Body of pancreas (tissue), 4 donors: ENCODE measurements around the gene BMPER. TPM values are rescaled to one million over a fixed set of nuclear protein-coding genes. Genes with fewer than 3 reads are reported as not detected.

Experiments used
- ATAC-seq: fragments of 150-250 bp; one replicate; pipeline ENCODE4 v1.9.1; 2016
- DNase-seq, 4 donors: peaks; one replicate each; pipeline ENCODE4 v3.0.0-alpha.2; 2019
- H3K27ac ChIP-seq, 4 donors: fragments of 200-600 bp; sonication (generic); 1 replicate in 3 of 4; 2 replicates in 1 of 4; pipeline versions ENCODE4 v1.5.1 to v1.6.1; 2016 to 2019; ENCODE audit warnings: mild to moderate bottlenecking in 1 of 4, mixed read lengths in 1 of 4, moderate library complexity in 1 of 4
- H3K27me3 ChIP-seq, 2 donors: fragments of 200-600 bp; sonication (generic); one replicate each; pipeline ENCODE4 v1.6.0; 2016; ENCODE audit warnings: mild to moderate bottlenecking in 1 of 2
- H3K36me3 ChIP-seq, 2 donors: fragments of 200-600 bp; sonication (generic); replicated peaks in 1 of 2; 2 replicates each; pipeline ENCODE4 v1.5.1; 2016; ENCODE audit warnings: low read depth in 2 of 2; ENCODE audit not compliant: insufficient read depth in 1 of 2
- H3K4me1 ChIP-seq: fragments of 200-600 bp; sonication (generic); one replicate; pipeline ENCODE4 v1.6.0; 2016
- H3K4me3 ChIP-seq, 2 donors: fragments of 200-600 bp; sonication (generic); 1 replicate in 1 of 2; 2 replicates in 1 of 2; pipeline ENCODE4 v1.5.1; 2016 to 2019
- H3K9me3 ChIP-seq, 3 donors: fragments of 200-600 bp; sonication (generic); 1 replicate in 2 of 3; 2 replicates in 1 of 3; pipeline ENCODE4 v1.5.1; 2016
- POLR2A ChIP-seq, 3 donors: fragments of 450-650 bp; IDR thresholded peaks; one replicate each; pipeline ENCODE4 v1.6.1; 2016; ENCODE audit warnings: antibody characterized with exemption in 3 of 3, mild to moderate bottlenecking in 2 of 3
- WGBS, 2 donors: methylation state at CpG; one replicate each; pipeline ENCODE4 v1.1.5; 2017; 5-methylcytosine and 5-hydroxymethylcytosine counted together
- intact Hi-C: fragments of 100-400 bp; cut with DNase I; formaldehyde crosslinking; loops from one replicate; pipeline ENCODE4 v1.15.1; 2023
- total RNA-seq, 2 donors: library from RNA; depleted of rRNA; stranded (reverse); fragments of >200 nt; gene quantifications; one replicate each; pipeline ENCODE4 v1.1.0, GENCODE V29; 2016
- TF ChIP-seq, protein P1 (sequence below), 7 experiments: fragments of 450-650 bp in 4 of 7; fragments of 200-600 bp in 3 of 7; sonication (generic) in 3 of 7; IDR thresholded peaks; one replicate each; pipeline ENCODE4 v1.5.1; 2016 to 2019; ENCODE audit warnings: antibody characterized with exemption in 7 of 7

BMPER gene
- total RNA-seq, 2 donors from 2014 or later: 0.33 to 0.78 TPM

DNA sequence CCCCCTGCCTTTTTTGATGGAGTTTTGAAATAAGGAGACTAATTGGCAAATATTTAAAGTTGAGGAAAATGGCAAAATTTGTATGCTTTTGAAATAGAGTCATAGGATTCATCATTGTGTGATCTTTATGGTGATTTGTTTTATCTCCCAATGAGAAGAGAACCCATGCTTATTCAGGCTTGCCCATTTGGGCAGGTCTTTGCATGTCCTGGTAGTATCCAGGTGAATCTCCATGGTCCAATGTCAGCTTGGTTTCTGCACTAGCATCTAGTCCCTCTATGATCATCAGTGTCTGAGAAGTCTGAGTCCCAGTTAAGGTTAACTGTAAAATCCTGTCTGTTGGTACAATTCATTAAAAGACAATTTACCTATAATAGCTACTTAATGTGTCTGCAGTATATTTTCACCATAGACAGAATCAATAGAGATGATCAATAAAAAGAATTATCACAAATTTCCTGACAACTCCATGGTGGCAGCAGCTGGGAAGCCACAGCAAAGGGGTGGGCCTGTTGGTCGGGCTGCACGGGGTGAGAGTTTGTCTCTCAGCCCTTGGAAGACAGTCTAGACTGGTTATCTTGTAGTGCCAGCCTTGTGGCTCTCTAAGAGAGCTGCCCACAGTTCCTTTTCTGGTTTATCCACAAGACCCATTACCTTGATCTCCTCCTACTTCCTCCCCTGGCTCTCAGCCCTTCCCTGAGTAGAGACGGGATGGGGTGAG, 22.2 kb upstream of the BMPER start:
- no peak for ATAC-seq
- Histone ChIP-seq H3K4me3 (no peak overlapping the region), H3K27ac (no peak overlapping the region), H3K36me3 (no peaks in the 10 kb centered on the region), H3K9me3 (no peaks in the 10 kb centered on the region), H3K4me1 (no peaks in the 10 kb centered on the region), H3K27me3 (no peaks in the 10 kb centered on the region)
- intact Hi-C loops: no loop called here
- DNase-seq: no peak
- WGBS, 2 donors: 7 to 16% methylated on average over 3 of the region's 3 CpGs
- TF ChIP-seq, protein P1, sequence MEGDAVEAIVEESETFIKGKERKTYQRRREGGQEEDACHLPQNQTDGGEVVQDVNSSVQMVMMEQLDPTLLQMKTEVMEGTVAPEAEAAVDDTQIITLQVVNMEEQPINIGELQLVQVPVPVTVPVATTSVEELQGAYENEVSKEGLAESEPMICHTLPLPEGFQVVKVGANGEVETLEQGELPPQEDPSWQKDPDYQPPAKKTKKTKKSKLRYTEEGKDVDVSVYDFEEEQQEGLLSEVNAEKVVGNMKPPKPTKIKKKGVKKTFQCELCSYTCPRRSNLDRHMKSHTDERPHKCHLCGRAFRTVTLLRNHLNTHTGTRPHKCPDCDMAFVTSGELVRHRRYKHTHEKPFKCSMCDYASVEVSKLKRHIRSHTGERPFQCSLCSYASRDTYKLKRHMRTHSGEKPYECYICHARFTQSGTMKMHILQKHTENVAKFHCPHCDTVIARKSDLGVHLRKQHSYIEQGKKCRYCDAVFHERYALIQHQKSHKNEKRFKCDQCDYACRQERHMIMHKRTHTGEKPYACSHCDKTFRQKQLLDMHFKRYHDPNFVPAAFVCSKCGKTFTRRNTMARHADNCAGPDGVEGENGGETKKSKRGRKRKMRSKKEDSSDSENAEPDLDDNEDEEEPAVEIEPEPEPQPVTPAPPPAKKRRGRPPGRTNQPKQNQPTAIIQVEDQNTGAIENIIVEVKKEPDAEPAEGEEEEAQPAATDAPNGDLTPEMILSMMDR (IDR thresholded peaks at IDR 0.05): no peak
- no peak for TF ChIP-seq POLR2A (IDR thresholded peaks at IDR 0.05)

DNA sequence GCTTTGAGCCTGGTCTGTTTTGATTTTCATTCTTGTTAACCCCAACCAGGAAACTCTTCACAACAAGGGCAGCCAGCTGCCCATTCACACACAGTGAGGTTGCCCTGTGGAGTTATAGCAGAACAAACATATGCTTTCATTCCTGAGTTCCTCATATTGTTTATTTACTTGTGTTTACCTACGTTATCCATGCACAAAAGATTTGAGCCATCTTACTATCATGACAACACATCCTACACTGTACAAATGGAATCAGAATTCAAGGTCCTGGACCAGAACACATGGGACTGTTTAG, 21.7 kb upstream of the BMPER start:
- intact Hi-C loops: no loop called here
- Histone ChIP-seq H3K27me3 (no peaks in the 10 kb centered on the region), H3K27ac (no peak overlapping the region), H3K4me3 (no peak overlapping the region), H3K4me1 (no peaks in the 10 kb centered on the region), H3K36me3 (no peaks in the 10 kb centered on the region), H3K9me3 (no peaks in the 10 kb centered on the region)
- DNase-seq: no peak
- TF ChIP-seq, protein P1 (IDR thresholded peaks at IDR 0.05): no peak
- no peak for TF ChIP-seq POLR2A (IDR thresholded peaks at IDR 0.05)
- WGBS, 2 donors: 17 to 32% methylated on average over 1 of the region's 1 CpG
- ATAC-seq: no peak

DNA sequence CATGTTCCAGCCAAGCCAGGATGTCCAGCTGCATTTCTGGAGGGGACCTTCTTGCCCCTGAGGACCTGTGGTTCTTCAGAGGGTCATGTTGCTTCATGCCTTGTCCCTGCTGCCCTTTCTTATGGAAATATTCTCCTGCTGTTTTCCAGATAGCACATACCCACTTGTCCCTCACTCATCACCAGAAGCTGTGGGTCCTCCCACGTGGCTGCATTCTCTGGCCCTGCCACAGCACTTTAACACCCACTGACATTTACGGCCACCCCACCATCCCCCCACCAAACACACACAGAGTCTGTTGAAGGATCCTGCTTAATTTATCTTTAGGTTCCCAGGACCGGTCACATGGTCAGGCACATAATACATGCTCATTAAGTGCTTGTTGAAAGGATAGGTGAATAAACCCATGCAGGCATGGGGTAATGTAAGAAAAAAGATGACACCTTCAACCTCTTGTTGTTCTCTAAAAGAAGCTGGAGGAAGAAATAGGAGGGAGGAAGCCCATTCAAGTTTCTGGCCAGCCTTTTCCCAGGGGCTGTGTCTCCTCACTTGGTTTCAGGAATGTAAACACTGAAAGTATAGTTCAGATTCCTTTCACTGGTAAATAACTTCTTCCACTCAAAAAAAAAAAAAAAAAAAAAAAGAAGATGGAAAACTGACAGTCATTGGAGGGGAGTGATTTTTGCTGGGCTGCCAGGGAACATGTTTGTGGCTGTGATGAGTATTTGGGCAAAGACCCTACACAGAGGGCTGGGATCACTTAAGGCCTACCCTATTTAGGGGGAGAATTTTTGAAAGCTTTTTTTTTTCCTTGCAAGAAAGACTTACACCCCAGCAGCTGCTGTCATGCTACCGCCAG, 19.8 kb upstream of the BMPER start:
- Histone ChIP-seq H3K4me1 (no peaks in the 10 kb centered on the region), H3K36me3 (no peaks in the 10 kb centered on the region), H3K9me3 (no peaks in the 10 kb centered on the region), H3K27me3 (no peaks in the 10 kb centered on the region), H3K4me3 (no peak overlapping the region), H3K27ac (no peak overlapping the region)
- intact Hi-C loops: no loop called here
- TF ChIP-seq, protein P1 (IDR thresholded peaks at IDR 0.05): no peak
- no peak for DNase-seq
- ATAC-seq: no peak
- WGBS, 2 donors: 73 to 75% methylated on average over 4 of the region's 4 CpGs

DNA sequence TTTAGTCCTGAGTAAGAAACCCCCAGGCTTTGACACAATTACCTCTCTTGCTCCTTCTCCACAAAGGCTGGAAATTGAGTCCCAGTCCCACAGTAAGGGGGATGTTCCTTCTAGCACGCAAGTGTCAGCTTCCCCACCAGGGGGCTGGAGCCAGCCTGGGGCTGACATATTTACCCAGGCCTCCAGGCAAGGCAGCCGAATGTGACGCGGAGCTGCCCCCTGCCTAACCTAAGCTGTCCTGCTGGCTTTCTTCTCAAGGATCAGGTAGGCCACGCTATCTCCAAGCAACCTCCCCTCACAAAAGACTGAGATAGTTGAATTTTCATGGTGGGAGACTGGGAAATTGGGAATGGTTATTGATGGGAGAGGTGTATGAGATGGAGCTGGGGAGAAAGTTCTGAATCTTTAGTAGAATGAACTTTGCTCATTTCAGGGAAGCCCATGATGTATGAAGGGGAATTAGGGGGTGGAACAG, 19.2 kb upstream of the BMPER start:
- H3K4me1 ChIP-seq: no peaks in the 10 kb centered on the region
- TF ChIP-seq, protein P1 (IDR thresholded peaks at IDR 0.05): no peak
- no peak for TF ChIP-seq POLR2A (IDR thresholded peaks at IDR 0.05)
- intact Hi-C loops: no loop called here
- H3K27ac ChIP-seq: no peak overlapping the region
- no peak overlapping the region for H3K4me3 ChIP-seq
- whole genome bisulfite sequencing, 2 donors: 62 to 84% methylated on average over 5 of the region's 5 CpGs
- DNase-seq (no peak), ATAC-seq (no peak)
- no peaks in the 10 kb centered on the region for H3K9me3 ChIP-seq
- H3K36me3 ChIP-seq: no peaks in the 10 kb centered on the region
- H3K27me3 ChIP-seq: no peaks in the 10 kb centered on the region
